K562 (cell line): Measurements from ENCODE around the gene LHB. TPM values are rescaled to one million over a fixed set of nuclear protein-coding genes. Genes with fewer than 3 reads are reported as not detected.

Source experiments
- ARID4B ChIP-seq: sonication (generic); formaldehyde crosslinking; IDR thresholded peaks from 2 replicates; pipeline ENCODE4 v1.8.0; 2022; ENCODE audit warnings: mild to moderate bottlenecking, missing genetic modification reagents
- ASH1L ChIP-seq: fragments of 450-650 bp; IDR thresholded peaks from 2 replicates; pipeline ENCODE4 v1.6.1; 2018; ENCODE audit warnings: borderline replicate concordance, mild to moderate bottlenecking, low read depth; ENCODE audit not compliant: partially characterized antibody
- BHLHE40 ChIP-seq: IDR thresholded peaks from 2 replicates; pipeline ENCODE4 v1.6.1; 2011; ENCODE audit warnings: low read length, improper control_type of control experiment
- CHD4 ChIP-seq: fragments of 200-600 bp; sonication (generic); IDR thresholded peaks from 3 replicates; pipeline ENCODE4 v1.6.1; 2012; ENCODE audit warnings: low read depth, mild to moderate bottlenecking, mixed read lengths, low read length, inconsistent platforms; ENCODE audit not compliant: insufficient read depth, insufficient replicate concordance, poor library complexity, severe bottlenecking
- DIDO1 ChIP-seq: fragments of 450-650 bp; IDR thresholded peaks from 2 replicates; pipeline ENCODE4 v1.6.1; 2016; ENCODE audit warnings: low read depth, missing biosample characterization, missing genetic modification characterization
- ETV5 ChIP-seq: sonication (generic); formaldehyde crosslinking; IDR thresholded peaks from 2 replicates; pipeline ENCODE4 v1.4.0; 2020; ENCODE audit warnings: low read depth, mild to moderate bottlenecking, missing genetic modification reagents
- GATA2 ChIP-seq: sonication (generic); formaldehyde crosslinking; IDR thresholded peaks from 2 replicates; pipeline ENCODE4 v1.4.0; 2020; ENCODE audit warnings: mild to moderate bottlenecking, missing genetic modification reagents
- ILF3 ChIP-seq: fragments of 450-650 bp; IDR thresholded peaks from 2 replicates; pipeline ENCODE4 v1.6.1; 2018; ENCODE audit warnings: antibody characterized with exemption, mild to moderate bottlenecking, moderate library complexity, borderline replicate concordance
- MXI1 ChIP-seq: IDR thresholded peaks from 2 replicates; pipeline ENCODE4 v1.6.1; 2011; ENCODE audit warnings: low read depth, mild to moderate bottlenecking, improper control_type of control experiment, low read length
- NRF1 ChIP-seq, 2 experiments: fragments of 450-650 bp; IDR thresholded peaks in 1 of 2; conservative IDR thresholded peaks in 1 of 2; 2 replicates each; pipeline ENCODE4 v1.6.1; 2014; ENCODE audit warnings: mild to moderate bottlenecking in 2 of 2
- OTX1 ChIP-seq: fragments of 450-650 bp; formaldehyde crosslinking; IDR thresholded peaks from 2 replicates; pipeline ENCODE4 v1.4.0; 2022; ENCODE audit warnings: mild to moderate bottlenecking
- PHF8 ChIP-seq: fragments of 200-600 bp; sonication (generic); IDR thresholded peaks from 2 replicates; pipeline ENCODE4 v1.6.1; 2012; ENCODE audit warnings: mixed run types, mild to moderate bottlenecking, inconsistent platforms, low read length, moderate library complexity, borderline replicate concordance
- POLR3A ChIP-seq: IDR thresholded peaks from 2 replicates; pipeline ENCODE4 v1.6.1; 2011; ENCODE audit warnings: borderline replicate concordance, mild to moderate bottlenecking, moderate library complexity; ENCODE audit not compliant: insufficient read length, insufficient read depth; ENCODE audit errors: extremely low read depth
- RCOR1 ChIP-seq, 2 experiments: IDR thresholded peaks; 2 replicates each; pipeline ENCODE4 v1.6.1; 2012; ENCODE audit warnings: low read depth in 2 of 2, low read length in 2 of 2, borderline replicate concordance in 1 of 2, improper control_type of control experiment in 1 of 2
- RFX7 ChIP-seq: fragments of 250-450 bp; sonication (Bioruptor Pico); IDR thresholded peaks from 2 replicates; pipeline ENCODE4 v1.5.1; 2021; ENCODE audit warnings: mild to moderate bottlenecking
- RUNX1 ChIP-seq: sonication (generic); IDR thresholded peaks from 2 replicates; pipeline ENCODE4 v1.6.1; 2016; ENCODE audit warnings: antibody characterized with exemption, low read depth
- SAFB ChIP-seq: fragments of 200-400 bp; formaldehyde crosslinking; IDR thresholded peaks from 2 replicates; pipeline ENCODE4 v1.6.1; 2017; ENCODE audit warnings: low read depth, low read length, borderline replicate concordance
- SAP30 ChIP-seq: fragments of 200-600 bp; sonication (generic); IDR thresholded peaks from 2 replicates; pipeline ENCODE4 v1.6.1; 2012; ENCODE audit warnings: borderline replicate concordance, low read depth, mild to moderate bottlenecking, moderate library complexity, low read length, control low read depth, inconsistent platforms; ENCODE audit not compliant: insufficient read depth, poor library complexity, severe bottlenecking
- TEAD1 ChIP-seq, 2 experiments: fragments of 450-650 bp in 1 of 2; sonication (generic) in 1 of 2; formaldehyde crosslinking; IDR thresholded peaks; 2 replicates each; pipeline versions ENCODE4 v1.4.0 to v1.8.0; 2020 to 2022; ENCODE audit warnings: mild to moderate bottlenecking in 2 of 2, missing genetic modification reagents in 1 of 2
- ZNF140 ChIP-seq: fragments of 250-450 bp; sonication (Bioruptor Pico); IDR thresholded peaks from 2 replicates; pipeline ENCODE4 v1.8.0; 2021; ENCODE audit warnings: moderate library complexity, mild to moderate bottlenecking, inconsistent platforms
- ZNF232 ChIP-seq: sonication (generic); formaldehyde crosslinking; IDR thresholded peaks from 2 replicates; pipeline ENCODE4 v1.8.0; 2022; ENCODE audit warnings: mild to moderate bottlenecking, missing genetic modification reagents
- ZNF253 ChIP-seq: fragments of 250-450 bp; sonication (Bioruptor Pico); conservative IDR thresholded peaks from 2 replicates; pipeline ENCODE4 v1.6.1; 2021; ENCODE audit warnings: mild to moderate bottlenecking
- polyA plus RNA-seq, 8 experiments: library from polyadenylated mRNA; depleted of rRNA in 4 of 8; stranded (reverse) in 5 of 8; unstranded in 3 of 8; fragments of >200 nt; fragmentation: Nextera tagmentation in 2 of 8; fragmentation: Illumina TruSeq in 1 of 8; extraction: Ambion mirVana in 2 of 8; extraction: Trizol in 1 of 8; gene quantifications; 2 replicates each; pipeline versions ENCODE4 v1.2.1 to v1.2.3, GENCODE V29; 2011 to 2014; ENCODE audit warnings: inconsistent platforms in 1 of 8, missing spikeins in 1 of 8
- total RNA-seq, 7 experiments: library from RNA; depleted of rRNA in 6 of 7; stranded (reverse); fragments of >200 nt in 6 of 7; fragmentation: Illumina TruSeq in 2 of 7; extraction: Trizol in 2 of 7; gene quantifications; 2 replicates each; pipeline versions ENCODE4 v1.2.1 to v1.2.3, GENCODE V29; 2011 to 2021; ENCODE audit warnings: low replicate concordance in 1 of 7

Gene LHB
- total and polyA plus RNA-seq, 9 of the 15 experiments (the other 6 are each of a cell fraction or from before 2014, with no cell fraction given) = 0.54 TPM; not detected in 8

- TF ChIP-seq TEAD1 (CRISPR knock-in tag; IDR thresholded peaks at IDR 0.05) (0 out of 4 replicates have a peak, but pooled peaks of 1 of the 2 experiments have one; percentile 42), ETV5 (CRISPR knock-in tag) (no peak), RFX7 (CRISPR knock-in tag) (no peak), DIDO1 (tag) (no peak), CHD4 (no peak), GATA2 (no peak), RCOR1 (IDR thresholded peaks at IDR 0.05; ENCODE audit: borderline replicate concordance in 1 of 2, low read depth in 2 of 2, low read length in 2 of 2) (0 out of 4 replicates have a peak, but pooled peaks of 1 of the 2 experiments have one; percentile 34), POLR3A (no peak), BHLHE40 (no peak), NRF1 (conservative IDR thresholded peaks at IDR 0.05 in 1 of 2, IDR thresholded peaks at IDR 0.05 in 1 of 2) (peak; percentile 30 to 48; a peak in 2 of 4 replicates), ZNF253 (CRISPR knock-in tag) (no peak), SAP30 (no peak), RUNX1 (no peak), ZNF232 (no peak), ARID4B (peak; percentile 77), PHF8 (peak; percentile 39; the same call in 1 of the 2 replicates), ZNF140 (CRISPR knock-in tag) (no peak), MXI1 (no peak), OTX1 (CRISPR knock-in tag) (no peak), ILF3 (no peak), SAFB (no peak), ASH1L (no peak)
Measured at GRCh38 chr19:49056101-49056901, 39.4 kb upstream of the LHB start (continued).
